HG03457 (cell line): ENCODE data around the gene SULT4A1.

Source experiments
- ATAC-seq: cut with Tn5 transposase; IDR thresholded peaks from one replicate; pipeline ENCODE4 v1.9.1; 2021; ENCODE audit warnings: moderate number of reproducible peaks; ENCODE audit not compliant: unreplicated experiment

The SULT4A1 gene

DNA sequence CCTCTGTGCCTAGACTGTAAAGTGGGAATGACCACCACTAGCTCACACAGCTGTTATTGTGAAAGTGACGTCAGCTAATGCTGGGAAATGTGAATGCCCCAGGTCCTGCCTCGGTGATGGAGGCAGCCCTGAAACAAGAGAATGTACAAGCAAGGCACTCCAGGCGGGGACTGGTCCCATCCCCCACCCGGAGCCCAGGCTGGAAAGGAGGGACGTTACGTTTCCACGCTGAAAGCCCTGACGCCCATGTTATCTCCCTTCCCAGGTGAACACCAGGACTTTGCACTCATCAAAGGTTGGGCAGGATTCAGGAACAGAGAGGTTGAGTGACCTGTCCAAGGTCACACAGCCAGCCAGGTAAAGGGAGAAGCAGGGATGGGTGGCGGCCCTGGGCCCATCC lies 784 bp downstream of the SULT4A1 start:
- ATAC-seq, result no peak

DNA sequence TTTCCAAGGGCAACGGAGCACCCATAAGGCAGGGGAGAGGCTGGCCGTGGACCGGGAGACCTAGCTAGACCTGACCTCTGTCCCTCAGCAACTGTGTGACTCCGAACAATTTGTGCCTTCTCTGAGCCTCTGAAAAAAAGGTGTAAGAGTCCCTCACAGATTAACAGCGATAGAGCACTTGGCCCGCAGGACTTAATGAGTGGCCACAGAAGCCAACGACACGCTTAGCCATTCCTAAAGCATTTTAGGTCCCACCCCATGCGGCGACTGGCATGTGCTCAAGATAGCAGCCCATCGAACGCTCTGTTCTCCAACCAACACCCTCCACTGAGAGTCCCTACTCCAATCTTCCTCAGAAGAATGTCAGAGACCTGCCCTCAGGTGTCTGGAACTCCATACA lies 1.5 kb downstream of the SULT4A1 start:
- no peak for ATAC-seq

DNA sequence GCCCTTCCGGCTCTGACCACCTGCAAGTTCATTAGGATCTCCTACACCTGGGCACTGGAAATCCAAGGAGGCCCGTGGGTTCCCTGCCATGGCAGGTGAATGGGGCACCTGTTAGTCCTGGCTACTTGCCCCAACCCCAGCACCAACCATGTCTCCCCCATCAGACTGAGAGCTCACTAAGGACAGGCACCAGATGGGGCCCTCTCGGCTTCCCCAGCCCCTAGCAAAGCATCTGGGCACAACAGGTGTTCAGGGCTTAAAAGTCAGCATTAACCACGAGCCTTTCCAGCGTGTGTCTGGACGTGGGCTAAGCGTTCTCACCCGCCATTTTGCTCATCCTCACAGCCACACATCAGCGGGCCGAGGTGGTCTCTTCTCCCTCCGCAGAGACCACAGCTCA lies 2.2 kb downstream of the SULT4A1 start:
- ATAC-seq, result no peak

DNA sequence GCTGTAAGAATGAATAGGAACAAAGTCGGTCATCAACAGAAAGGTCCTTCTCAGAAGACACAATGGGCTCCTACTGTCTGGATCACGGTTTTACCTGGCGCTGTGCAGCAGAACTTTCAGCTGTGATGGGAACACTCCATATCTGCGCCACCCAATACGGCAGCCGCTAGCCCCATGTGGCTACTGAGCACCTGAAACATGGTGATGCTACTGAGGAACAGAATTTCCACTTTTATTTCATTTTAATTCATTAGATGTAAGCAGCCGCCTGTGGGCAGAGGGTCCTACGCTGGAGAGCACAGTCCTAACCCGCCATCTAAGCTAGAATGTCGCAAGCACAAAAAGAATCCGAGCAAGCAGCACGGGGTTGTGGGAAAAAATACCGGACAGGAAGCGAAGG lies 2.7 kb downstream of the SULT4A1 start:
- no peak for ATAC-seq

DNA sequence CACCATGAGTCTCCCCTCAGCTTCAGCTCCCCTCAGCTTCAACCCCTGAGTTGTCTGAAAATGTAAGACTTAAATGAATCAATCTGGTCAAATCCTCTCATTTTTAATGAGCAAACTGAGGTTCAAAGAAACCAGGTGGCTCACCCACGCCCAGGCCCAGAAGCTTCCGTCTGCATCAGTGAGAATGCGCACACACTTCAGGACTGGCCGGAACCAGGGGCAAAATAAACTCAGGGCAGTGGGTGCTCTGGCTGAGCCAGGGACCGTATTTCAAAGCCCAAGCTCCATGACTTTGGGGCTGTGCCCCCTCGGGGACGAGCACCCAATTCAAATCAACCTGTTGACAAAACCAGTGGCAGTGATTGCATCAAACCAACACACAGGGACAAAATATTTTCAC lies 3.1 kb downstream of the SULT4A1 start:
- no peak for ATAC-seq

DNA sequence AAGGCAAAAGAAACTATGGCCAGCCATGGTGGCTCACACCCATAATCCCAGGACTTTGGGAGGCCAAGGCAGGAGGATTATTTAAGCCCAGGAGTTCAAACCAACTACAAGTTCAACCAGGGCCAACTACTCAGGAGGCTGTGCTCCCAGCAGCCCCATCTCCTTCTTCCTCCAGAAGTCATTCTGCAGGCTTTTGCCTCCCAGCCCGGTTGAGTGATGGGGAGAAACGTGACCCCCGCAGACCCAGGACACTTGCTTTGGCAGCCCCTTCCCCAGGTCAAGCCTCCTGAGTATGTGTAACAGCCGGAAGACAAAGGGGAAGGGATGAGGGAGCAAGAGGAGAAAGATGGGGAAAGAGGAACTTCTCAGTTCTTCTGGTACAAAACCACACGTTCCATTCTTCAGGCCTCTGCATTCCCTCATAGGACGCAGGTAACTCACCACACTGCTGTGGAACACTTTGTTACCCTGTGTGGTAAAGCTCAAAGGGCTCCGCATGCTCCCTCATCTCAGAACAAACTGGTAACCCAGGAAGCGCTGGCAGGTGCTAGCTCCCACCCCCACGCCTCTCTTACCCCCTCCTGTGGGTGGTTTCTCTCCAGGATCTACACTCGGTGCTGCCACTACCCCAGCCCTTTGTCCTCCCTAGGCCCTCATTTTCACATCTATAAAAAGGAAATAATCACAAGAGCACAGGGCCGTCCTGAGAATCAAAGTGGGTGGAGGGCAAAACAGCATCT lies 4.0 kb downstream of the SULT4A1 start:
- no peak for ATAC-seq

DNA sequence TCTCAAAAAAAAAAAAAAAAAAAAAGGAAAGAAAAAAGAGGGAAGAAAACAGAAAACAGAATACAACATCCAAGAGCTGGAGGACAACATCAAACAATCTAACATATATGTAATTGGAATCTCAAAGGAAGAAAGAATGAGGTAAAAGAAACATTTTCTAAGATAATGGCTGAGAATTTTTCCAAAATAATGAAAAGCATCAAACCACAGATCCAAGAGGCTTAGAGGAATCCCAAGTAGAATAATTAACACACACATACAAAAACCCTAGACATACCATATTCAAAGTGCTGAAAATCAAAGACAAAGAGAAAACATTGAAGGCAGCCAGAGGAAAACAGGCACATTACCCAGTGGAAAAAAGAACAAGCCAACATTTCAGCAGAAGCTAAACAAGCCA lies 4.9 kb downstream of the SULT4A1 start:
- ATAC-seq, result no peak

DNA sequence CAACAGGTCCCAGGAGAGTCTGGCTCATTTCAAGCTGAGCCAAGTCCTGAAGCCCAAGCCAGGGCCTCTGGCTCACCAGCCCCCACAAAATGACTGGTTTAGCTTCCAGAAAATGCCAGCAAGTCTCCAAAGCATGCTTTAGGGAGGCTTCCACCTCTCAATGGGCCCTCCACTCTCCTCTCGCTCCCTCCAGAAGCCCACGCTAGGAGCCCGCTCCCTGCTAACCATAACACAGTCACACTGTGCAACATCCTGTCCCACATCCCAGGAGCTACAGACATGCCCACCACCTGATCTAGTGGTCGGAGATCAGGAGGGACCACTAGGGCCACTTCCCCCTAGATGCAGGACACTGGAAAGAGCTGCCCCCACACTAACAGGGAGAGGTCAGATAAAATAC lies 6.9 kb downstream of the SULT4A1 start:
- ATAC-seq, result no peak

DNA sequence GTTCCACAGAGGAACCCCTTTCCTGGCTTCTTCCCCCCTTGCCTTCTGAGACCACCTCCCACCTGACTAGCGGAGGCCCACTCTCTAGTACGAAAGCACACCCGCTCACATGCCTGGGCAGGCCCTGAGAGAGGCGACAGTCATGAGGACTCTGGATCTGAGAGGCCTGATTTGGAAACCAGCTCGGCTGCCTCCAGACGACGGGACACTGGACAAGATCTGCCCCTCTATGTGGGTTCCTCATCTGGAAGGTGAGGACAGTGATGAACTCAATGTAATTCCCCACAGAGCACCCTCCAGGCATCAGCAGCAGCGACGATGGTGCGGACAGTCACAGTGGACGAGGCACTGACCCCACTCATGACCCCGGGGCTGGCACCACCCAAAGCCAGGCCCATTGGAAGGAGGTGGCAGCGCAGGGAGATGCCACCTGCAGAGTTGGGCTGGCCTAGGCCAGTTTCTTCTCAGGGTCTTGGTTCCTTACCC lies 7.5 kb downstream of the SULT4A1 start:
- ATAC-seq, result no peak

DNA sequence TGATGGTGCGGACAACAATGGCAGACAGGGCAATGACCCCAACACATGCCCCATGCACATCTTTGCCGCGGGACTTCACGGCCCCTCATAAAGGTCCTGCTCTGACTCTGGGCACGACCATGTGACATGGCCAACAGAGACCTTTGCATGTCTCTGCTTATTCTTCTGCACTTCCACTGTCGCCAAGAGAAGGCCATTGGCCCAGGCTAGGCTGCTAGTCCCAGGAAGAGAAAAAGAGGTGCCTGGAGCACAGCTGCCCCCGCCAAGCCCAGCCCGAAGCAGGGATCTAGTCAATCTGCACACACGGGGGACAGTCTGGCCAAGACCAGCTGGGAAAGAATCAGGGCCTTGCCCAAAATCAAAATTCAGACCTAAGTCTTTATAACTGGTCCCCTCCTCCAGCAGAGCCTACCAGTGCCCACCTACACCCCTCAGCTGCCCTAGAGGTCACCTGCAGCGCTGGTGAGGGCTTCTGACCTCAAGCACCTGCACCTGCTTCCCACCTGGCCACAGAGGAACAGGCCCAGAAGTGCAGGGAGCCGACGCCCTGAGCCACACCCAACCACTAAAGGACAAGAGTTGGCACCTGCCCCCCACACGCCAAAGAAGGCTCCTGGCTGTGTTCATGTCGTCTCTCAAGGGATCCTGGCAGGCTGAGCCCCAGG lies 8.1 kb downstream of the SULT4A1 start:
- ATAC-seq, result no peak

DNA sequence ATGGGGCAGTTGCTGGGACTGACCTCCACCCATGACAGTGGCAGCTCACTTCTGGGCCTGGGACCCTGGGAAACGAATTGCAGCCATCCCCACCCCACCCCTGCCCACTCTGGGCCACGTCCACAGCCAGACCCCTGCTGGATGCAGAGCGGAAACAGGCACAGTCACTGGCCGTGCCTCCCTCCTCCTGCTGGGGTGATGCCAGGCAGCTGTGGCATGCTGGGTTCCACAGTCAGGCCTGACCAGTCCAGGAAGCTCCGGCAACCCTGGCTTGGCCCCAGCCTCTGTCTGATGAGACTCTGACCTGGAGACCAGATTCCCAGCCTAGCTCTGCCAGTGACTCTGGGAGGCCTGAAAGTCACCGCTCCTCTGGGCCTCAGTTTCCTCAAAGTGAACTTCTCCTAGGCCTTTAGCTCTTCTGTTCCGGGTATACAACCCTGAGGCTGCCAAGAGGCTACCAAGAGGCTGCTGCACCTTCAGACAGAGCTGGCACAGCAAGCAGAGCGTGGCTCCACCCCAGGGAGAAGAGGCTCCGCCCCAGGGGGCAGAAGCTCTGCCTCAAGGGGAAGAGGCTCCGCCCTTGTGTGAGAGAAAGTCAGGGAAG lies 8.9 kb downstream of the SULT4A1 start:
- ATAC-seq, result no peak

DNA sequence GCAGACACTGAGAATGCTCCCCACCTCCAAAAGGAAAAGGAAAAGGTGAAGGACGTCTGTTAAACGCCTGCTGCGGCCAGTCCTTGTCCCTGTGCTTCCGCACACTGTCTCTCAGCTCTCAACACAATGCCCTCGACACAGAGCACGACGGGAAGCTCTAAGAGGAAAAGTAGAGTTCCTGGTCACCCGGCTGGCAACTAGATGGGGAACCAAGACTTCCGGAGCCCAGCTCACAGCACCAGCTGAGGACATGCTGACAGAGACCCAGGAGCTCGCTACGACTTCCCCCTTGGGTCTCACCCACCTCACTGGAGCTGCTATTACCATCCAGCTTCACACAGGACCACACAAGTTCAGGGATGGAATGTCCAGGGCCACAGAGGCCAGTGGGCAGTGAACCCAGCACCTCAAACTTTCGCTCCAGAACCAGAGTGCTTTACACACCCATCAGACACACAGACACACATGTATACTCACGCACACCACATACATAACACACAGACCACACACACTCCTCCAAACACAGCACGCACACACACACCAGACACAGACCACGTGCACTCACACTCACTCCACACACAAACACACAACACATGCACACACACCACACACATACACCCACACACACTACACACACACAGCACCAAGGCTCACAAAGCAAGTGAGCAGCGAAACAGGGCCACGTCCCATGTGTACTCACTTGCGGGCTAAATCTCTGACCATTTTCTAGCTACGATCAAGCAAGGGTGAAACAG lies 9.6 kb downstream of the SULT4A1 start:
- no peak for ATAC-seq

DNA sequence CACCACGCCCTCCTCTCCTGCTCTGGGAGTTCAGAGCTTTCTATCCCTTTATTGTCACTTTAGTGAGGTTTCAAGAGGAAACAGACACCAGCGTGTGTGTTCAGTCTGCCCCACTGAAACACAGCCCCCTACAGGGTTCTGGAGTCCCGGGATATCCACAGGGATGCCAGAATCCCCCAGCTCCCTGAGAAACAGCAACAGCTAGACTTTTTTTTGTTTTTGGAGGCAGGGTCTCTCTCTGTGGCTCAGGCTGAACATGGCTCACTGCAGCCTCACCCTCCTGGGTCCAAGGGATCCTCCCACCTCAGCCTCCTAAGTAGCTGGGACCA lies 10.4 kb downstream of the SULT4A1 start:
- no peak for ATAC-seq

DNA sequence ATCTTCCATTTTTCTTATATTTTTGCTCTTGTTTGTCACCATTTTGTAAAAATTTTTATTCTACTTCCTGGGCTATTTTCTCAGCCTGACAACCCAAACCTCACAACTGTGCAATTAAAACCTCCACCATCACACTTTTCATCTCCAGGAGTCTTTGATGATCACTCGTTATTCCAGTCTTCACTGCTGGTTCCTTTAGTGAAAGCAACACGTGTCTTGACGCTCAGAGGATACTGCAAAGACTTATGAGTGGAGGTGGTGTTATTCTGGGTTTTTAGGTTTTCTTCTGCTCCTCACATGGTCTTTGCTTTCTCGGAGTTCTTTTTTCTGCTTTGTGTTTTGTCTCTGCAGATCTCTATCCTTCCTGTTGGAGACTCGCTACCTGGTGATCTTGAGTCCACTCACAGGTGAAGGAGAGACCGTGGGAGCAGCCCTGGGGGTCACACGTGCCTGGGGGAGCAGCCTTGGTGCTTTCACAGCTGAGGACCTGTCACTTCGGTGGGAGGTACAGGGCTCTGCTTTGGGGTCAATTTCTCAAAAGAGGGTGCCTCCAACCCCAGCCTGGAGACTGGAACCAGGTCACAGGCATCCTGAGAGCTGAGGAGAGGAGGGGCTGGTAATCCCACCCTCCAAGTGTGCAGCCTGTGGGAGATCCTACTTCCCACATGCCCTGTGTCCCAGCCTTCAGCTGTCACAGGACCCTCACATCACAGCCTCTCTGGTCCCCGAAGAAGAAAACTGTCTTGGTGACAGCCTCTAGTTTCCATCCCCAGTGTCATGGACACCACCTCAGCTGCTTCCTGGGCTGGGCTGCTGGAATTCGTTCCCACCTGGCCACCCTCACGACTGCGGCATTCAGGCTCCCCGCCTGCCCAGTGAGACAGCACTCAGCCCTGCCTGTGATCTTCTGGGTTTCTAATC lies 11.0 kb downstream of the SULT4A1 start:
- ATAC-seq, result no peak

DNA sequence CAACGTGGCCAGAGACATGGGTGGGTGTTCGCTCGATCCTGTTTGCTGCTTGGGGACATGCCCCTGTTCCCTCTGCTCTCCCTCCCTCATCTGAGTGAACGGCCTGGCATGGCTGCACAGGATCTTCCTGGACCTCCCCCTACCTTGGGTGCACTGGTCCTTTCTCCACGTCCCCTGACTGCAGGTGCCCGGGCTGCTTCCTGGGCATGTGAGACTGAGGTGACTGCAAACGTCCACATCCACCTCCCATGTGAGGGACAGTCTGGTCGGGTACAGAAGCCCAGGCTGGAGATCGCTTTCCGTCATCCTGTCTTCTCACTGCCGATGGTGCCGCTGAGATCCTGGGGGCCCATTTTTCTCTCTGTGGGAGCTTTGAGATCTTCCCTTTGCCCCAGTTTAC lies 11.8 kb downstream of the SULT4A1 start:
- no peak for ATAC-seq

DNA sequence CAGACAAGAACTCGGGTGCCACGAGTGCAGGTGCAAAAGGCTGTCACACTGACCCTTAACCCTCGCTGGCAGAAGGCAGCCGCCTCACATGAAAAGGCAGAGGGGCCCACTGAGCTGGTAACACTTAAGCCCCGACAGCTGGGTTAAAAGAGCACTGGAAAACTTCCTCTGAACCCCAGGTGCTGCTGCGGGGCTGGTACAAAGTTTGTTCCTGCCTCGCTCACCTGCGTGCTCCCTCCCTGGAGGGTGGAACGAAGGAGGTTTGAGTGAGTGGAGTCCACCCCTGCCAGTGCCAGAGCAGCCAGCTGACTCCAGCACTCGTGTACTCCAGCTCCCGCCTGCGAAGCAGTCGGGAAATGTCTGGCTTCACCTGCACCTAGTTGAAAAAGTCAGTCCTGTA lies 12.6 kb downstream of the SULT4A1 start:
- no peak for ATAC-seq

DNA sequence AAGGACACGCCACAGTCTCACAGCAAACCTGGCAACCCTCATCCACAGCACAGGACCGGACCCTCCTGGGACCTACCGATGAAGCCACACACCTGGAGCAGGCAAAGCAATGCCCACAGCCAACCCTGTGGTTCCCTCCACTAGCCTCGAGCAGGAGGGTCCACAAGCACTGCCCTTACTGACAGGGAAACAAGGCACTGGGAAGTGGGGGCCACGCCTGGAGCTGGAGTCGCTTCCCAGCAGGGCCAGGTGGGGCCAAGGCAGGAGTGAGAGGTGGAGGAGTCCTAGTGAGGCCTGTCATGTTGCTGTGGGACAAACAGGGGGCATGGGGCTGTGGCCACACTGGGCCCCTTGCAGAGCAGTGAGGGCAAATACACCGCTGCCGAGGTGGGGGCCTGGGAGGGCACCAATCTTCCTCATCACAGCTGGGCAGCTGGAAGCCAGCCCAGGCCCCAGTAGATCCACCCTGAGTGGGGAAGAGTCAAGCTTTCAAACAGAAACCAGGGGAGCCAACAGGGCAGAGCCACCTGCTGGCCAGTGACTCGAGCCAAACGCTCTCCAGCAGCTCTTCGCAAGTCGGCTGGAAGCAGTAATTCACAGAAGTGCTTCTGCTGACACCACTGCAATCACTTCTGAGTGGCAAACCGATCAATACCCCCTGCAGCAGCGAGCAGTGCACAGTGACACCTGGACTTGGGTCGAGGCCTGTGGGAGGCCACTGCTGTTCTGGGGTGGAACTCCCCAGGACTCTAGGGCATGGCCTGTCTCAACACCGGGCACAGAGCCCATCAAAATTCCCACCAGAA lies 13.7 kb downstream of the SULT4A1 start:
- no peak for ATAC-seq

DNA sequence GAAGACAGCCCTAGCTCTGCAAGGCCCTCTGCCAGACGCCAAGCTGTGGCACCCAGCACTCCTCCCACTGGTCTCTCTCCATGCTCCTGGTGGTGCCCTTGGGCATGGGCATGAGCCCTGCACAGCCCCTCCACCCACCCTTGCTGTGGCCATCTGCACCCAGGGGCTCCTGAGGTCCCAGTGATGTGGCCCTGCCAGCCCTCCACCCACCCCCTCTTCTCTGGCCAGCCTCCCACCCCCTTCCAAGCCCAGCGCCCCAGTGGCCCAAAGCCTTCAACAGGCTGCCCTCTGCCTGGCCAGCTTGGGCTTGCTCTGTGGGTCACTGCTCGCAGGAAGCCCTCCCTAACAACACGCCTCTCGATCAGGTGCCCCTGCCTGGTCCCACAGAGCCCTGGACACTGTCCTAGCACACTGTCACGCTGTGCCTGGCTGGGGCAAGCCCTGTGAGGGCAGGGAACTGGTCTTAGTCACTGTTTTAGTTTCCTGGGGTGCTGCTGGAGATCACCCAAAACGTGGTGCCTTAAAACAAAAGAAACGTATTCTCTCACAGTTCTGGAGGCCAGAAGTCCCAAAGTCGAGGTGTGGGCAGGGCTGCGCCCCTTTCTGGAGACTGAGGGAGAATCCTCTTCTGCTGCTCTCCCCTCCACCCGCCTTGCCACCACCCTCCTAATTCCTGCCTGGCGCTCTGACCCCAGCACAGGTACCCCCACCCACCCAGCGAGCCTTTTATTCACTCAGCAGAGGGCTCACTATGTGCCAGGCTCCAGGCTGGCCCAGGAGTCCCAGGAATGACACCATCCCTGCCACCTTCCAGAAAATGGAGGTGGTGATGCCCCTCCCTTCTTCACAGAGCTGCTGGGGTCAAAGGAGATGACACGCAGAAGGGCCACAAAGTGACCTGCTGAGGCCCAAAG lies 14.7 kb downstream of the SULT4A1 start:
- ATAC-seq, result no peak

DNA sequence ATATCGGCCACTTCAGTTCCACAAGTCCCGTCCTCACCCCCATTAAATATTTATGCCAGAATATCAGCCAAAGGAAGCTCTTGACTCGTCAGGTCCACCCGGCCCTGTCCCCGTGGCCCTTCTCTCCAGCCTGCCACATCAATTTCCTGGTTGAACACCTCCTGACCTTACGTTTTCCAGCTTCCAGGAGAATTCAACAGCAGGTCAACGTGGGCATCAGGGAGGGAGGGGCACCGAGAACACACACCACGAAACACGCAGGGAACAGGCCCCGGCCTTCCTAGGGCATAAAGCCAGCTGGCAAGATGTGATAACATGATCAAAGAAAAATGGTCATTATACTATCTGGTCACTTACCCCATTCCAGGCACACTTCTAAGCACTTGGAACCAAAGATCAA lies 15.3 kb downstream of the SULT4A1 start:
- no peak for ATAC-seq
